Measurements from ENCODE around the gene CYP4F8.

CYP4F8 gene

DNA sequence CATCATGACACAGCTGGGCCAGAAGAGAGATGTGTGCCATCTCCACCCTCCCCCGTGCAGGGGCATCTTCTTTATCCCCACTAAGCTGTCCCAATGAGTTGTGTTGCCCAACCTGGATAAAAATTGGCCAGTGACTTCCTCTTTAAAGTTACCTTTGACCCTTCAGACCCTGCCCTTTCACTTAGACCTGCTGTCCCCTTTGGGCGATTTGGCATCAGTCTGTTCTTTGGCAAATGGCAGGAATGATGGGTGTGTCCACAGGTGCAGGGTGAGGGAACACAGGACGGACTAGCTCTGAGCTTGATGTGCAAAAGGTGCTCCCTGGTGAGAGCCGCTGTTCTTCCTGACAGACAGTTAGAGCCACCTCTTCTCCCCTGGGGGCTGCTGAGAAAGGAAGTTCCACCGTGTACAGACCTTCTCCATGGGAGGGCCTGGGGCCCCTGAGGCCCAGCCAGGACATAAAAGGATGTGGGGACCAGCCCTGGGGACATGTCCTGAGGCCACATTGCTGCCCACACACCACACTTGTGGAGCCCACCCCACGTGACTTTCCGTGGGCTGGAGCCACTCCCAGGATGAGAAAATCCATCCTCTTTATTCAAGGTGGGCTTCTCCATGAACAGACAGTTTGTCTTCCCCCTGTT, 1.7 kb downstream of the CYP4F8 start:
- DNase-seq: no peak

DNA sequence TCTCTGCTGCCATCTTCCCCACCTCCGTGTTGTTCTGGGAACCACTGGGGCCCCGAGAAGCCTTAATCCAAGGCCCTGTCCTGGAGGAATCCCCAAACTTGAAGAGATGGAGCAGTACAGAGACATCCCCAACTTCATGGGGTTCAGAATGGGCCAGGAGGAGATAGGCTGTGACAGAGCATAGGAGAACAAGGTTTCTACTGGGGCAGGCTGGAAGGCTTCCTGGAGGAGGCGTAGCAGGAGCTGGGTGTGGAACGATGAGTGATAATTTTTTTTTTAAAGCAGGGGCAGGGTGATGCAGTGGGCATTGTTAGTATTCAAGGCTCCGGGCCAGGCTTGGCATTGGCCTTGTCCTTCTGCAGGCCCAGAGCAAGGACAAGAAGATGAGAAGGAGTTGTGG, 3.3 kb downstream of the CYP4F8 start:
- no peak for DNase-seq

DNA sequence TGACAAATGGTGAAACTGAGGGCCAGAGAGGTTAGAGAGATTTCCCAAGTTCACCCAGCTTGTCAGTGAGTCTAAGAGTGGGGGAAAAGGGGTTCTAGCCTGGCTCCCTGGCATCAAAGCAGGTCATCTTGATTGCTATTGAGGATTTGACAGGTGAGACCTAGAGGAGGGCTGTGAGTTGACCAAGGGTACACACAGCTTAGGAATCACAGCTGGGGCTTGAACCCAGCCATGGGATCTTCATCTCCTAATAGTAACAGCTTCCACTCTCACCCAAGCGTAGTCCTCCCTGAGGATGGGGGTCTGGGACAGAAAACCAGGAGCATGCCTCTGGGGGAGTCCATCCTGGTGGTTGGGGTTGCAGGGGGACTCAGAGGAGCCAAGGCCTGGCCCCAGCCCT, 6.8 kb downstream of the CYP4F8 start:
- no peak for DNase-seq

- DNase-seq: no peak
Measured at GRCh38 chr19:15622991-15623390, 8.0 kb downstream of the CYP4F8 start.

DNA sequence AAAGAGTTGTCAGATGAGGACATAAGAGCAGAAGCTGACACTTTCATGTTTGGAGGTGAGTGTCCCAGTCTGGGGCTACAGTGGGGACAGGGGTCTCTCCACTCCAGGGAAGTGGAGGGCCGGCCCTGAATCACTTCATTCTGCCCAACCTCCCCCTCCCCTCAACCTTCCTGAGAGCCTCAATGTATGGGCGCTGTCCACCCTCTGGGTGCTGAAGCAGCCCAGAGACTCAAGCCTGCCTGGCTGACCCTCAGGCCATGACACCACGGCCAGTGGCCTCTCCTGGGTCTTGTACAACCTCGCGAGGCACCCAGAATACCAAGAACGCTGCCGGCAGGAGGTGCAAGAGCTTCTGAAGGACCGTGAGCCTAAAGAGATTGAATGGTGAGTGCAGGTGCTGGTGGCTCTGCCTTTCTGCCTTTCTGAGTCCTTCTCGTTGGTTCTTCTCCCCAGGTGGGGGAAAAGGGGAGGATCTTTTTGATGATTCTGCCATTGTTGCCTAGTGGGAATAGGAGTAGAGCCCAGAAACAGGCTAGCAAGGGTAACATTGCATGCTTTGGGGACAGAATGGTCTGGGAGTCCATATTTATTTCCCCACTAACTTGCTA, 8.8 kb downstream of the CYP4F8 start:
- DNase-seq: peak in 3 of 4 experiments; percentile 18 to 40 (median 31)

- DNase-seq: no peak
Measured at GRCh38 chr19:15628236-15629002, 13.4 kb downstream of the CYP4F8 start.

DNA sequence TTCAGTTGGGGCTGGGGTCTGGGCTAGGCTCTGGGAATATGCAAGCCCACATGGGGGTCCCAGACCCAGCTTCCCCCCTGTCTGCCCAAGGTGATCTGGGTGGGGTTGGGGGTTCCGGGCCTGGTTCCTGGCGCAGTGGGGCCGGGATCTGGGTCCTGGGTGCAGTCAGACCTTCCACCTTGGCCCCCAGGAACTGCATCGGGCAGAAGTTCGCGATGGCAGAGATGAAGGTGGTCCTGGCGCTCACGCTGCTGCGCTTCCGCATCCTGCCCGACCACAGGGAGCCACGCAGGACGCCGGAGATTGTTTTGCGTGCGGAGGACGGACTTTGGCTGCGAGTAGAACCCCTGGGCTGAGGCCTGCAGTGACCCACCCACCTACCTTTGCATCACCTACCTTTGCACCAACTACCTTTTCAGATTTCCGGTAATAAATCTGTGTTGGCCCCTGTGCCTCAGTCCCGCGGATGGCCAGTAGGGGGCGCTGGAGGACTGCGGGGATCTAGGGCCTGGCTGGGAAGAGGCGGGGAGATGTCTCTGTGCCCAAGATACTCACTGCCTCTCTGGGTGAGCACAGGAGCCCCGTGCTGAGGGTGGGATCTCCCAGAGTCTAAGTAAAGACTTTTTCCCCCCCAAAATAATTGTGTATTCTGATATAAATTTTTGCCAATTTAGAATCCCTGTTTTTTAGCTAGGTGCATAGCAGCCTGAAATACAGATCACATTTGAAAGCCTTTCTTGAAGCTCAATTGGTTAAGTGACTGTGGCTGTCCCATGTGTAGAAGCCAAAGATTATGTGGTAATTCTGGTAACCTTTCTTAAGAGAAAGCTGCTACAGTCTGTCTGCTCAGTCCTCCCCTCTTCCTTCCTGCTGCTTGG, 14.2 kb downstream of the CYP4F8 start:
- peak; percentile 71 to 91 (median 88) for DNase-seq

DNA sequence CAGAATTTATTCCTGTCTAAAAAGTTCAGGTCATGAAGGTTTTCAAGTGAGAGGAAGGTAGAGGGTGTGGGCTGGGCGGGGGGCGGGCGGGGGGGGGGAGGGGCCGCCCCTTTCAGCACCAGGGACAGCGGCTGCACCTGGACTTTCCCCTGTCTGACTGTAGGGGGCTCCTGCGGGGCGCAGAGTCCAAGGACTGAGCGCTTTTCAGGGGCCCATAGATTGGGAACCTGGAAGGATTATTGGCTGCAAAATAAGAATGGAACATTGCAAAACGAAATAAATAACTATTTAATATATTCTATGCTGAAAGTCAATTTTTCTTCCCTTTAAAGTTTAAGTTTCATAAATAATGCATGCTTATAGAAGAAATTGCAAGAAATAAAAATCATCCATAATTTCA, 16.8 kb downstream of the CYP4F8 start:
- peak in 3 of 4 experiments; percentile 18 to 47 (median 24) for DNase-seq

GRCh38 chr19:15633082-15633835, 18.2 kb downstream of the CYP4F8 start:
- peak; percentile 58 to 79 (median 73) for DNase-seq

DNA sequence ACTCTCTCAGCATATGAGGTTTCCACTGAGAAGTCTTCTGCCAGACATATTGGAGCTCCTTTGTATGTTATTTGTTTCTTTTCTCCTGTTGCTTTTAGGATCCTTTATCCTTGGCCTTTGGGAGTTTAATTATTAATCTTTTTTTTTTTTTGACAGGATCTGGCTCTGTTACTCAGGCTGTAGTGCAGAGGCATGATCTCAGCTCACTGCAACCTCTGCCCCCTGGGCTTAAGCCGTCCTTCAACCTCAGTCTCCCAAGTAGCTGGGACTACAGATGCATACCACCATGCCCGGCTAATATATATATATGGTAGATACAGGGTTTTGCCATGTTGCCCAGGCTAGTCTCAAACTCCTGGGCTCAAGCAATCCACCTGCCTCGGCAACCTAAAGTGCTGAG, 19.1 kb downstream of the CYP4F8 start:
- no peak for DNase-seq

- DNase-seq: peak in 3 of 4 experiments; percentile 9 to 21 (median 17)
Measured at GRCh38 chr19:15635016-15635805, 20.2 kb downstream of the CYP4F8 start.

GRCh38 chr19:15636026-15636425, 21.0 kb downstream of the CYP4F8 start:
- DNase-seq: peak in 1 of 4 experiments; percentile 14

DNA sequence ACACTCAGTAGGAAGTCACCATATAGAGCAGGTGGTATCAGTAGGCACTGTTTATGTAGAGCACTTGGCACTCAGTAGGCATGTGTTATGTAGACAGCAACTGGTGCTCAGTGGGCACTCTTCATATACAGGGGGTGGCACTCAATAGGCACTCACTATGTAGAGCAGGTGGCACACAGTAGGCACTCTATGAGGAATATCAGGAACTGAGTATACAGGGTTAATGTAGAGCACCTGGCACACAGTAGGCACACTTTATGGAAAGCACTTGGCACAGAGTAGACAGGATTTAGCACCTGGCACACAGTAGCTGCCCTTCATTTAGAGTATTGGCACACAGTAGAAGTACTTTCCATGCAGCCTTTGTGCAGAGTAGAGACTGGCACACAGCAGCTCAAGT, 24.6 kb downstream of the CYP4F8 start:
- no peak for DNase-seq

DNA sequence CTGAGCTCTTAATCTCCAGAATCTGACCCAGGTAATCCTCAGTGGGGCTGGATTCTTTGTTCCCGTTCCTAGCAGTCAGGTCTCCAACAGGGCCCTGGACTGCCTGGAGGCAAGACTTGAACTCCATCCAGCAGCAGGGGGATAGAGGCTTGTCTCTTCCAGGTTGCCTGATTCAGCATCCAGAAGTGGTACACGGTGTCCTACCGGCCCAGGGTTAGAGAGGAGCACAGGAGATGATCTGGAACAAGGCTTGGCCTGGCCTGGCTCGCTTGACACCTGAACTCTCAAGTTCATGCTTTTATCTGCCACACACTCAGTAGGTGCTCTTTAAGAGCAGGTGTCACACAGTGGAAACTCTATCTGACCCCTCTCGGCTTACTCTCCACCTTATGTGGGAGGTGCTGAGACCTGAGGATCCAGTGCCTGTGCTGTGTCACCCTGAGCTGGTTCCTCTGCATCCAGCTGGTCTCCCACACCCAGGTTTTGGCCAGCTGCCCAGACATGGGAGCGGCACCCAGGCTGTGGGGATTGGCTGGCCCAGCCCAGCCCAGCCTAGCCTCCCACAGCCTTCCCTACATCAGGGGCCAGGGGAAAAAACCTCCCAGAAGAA, 25.4 kb downstream of the CYP4F8 start, which contains the start of gene CYP4F3:
CYP4F3 (plus strand) TSS at position 604 of the 610 bp plus-strand sequence. CDS start 519 bp downstream, outside the sequence.
- DNase-seq: peak; percentile 84 to 91 (median 88)

- DNase-seq: peak in 1 of 4 experiments; percentile 10
Measured at GRCh38 chr19:15640904-15641597, 26.0 kb downstream of the CYP4F8 start.

DNA sequence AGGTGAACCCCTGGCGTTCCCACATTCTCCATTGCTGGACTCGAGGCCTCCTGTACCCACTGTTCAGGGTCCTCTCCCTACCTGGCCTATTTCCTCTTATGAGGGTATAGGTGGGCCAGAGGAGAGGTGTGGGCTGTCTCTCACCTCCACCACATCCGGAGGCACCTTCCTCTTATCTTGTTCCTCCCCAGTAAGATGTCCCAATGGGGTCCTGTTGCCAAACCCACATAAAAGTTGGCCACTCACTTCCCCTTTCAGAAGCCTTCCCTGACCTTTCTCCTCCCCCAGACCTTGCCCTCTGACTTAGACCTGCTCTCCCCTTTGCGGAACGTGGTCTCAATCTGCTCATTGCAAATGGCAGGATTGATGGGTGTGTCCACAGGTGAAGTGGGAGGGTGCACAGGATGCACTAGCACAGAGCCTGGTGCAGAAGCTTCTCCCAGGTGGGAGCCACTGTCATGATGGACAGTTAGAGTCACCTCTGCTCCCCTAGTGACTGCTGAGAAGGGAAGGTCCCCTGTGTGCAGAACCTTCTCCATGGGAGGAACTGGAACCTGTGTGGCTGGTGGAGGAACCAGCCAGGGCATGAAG, 27.0 kb downstream of the CYP4F8 start:
- DNase-seq: peak; percentile 40 to 68 (median 64)

- no peak for DNase-seq
Measured at GRCh38 chr19:15642807-15643206, 27.8 kb downstream of the CYP4F8 start.

DNA sequence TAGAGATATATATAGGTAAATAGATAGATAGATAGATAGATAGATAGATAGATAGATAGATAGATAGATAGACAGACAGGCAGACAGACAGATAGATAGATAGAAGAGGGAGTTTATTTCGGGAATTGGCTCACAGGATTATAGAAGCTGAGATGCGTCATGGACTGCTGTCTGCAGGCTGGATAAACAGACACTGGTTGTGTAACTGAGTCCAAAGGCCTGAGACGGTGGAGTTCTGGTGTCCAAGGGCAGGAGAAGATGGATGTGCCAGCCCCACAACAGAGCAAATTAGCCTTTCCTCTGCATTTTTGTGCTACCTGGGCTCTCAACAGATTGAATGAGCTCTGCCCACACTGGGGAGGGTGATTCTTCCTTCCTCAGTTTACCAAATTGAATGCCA, 28.4 kb downstream of the CYP4F8 start:
- no peak for DNase-seq

GRCh38 chr19:15644066-15644741, 29.2 kb downstream of the CYP4F8 start:
- DNase-seq: no peak

All from suppressor macrophage (primary cell).